ENCODE measurements around the gene OR8K3.

The OR8K3 gene

DNA sequence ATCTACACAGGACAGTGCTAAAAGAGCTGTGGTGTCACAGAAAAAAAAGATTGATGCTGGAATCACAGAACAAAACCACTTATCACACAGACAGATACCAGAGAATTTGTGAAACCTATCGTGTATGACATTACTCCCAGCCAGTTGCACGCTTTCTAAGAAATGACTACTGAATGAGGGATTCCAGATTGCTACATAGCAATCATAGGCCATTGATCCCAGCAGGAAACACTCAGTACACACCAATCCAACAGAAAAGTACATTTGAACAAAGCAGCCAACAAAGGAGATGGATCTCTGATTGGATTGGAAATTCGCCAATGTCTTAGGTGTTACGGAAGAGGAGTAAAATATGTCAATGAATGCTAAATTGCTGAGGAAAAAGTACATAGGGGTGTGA is 18.0 kb upstream of the OR8K3 start:
- no peaks in the 10 kb centered on the region for H4K20me1 ChIP-seq (ENCODE audit: insufficient read depth, low read length)
- no peak overlapping the region for H3K4me2 ChIP-seq (ENCODE audit: low read length)
- H2AFZ ChIP-seq (ENCODE audit: low read depth, low read length) = no peak overlapping the region
- H3K9ac ChIP-seq (ENCODE audit: low read length) = no peak overlapping the region
- TF ChIP-seq, protein P1, sequence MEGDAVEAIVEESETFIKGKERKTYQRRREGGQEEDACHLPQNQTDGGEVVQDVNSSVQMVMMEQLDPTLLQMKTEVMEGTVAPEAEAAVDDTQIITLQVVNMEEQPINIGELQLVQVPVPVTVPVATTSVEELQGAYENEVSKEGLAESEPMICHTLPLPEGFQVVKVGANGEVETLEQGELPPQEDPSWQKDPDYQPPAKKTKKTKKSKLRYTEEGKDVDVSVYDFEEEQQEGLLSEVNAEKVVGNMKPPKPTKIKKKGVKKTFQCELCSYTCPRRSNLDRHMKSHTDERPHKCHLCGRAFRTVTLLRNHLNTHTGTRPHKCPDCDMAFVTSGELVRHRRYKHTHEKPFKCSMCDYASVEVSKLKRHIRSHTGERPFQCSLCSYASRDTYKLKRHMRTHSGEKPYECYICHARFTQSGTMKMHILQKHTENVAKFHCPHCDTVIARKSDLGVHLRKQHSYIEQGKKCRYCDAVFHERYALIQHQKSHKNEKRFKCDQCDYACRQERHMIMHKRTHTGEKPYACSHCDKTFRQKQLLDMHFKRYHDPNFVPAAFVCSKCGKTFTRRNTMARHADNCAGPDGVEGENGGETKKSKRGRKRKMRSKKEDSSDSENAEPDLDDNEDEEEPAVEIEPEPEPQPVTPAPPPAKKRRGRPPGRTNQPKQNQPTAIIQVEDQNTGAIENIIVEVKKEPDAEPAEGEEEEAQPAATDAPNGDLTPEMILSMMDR (IDR thresholded peaks at IDR 0.05; ENCODE audit: low read depth, low read length) = no peak
- TF ChIP-seq EZH2phosphoT487 (IDR thresholded peaks at IDR 0.05; ENCODE audit: low read depth) = no peak
- no peaks in the 10 kb centered on the region for H3K4me1 ChIP-seq (ENCODE audit: low read length)
- no peak overlapping the region for H3K27ac ChIP-seq (ENCODE audit: low read length)
- H3K9me3 ChIP-seq (ENCODE audit: insufficient read depth, low read length) = no peaks in the 10 kb centered on the region
- no peaks in the 10 kb centered on the region for H3K27me3 ChIP-seq (ENCODE audit: low read depth, low read length)
- no peak overlapping the region for H3K4me3 ChIP-seq (ENCODE audit: low read length)
- H3K79me2 ChIP-seq (ENCODE audit: low read length) = no peaks in the 10 kb centered on the region
- H3K36me3 ChIP-seq (replicated peaks; ENCODE audit: low read depth, low read length) = no peaks in the 10 kb centered on the region

DNA sequence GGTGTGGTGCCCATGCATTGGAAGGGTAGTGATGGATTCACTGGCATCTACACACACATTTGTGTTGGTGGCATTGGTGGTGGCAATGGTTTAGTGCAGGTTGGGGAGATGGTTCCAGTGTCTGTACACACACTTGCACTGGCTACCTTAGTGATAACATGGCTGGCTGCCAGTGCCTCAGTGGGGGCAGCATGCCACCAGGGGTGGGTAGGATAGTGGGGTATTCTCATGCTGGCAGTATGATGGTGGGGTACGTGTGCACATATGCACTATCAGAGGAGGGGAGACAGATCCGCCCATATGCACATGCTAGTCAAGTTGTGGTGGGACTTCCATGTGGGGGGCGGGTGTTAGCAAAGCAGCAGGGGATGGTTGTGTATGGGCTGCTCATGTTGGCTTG is 7.1 kb upstream of the OR8K3 start:
- Histone ChIP-seq H2AFZ (ENCODE audit: low read depth, low read length) (no peak overlapping the region), H3K4me3 (ENCODE audit: low read length) (no peak overlapping the region), H3K27me3 (ENCODE audit: low read depth, low read length) (no peaks in the 10 kb centered on the region), H3K9ac (ENCODE audit: low read length) (no peak overlapping the region), H3K36me3 (replicated peaks; ENCODE audit: low read depth, low read length) (no peaks in the 10 kb centered on the region), H3K9me3 (ENCODE audit: insufficient read depth, low read length) (no peaks in the 10 kb centered on the region), H3K27ac (ENCODE audit: low read length) (no peak overlapping the region), H3K4me2 (ENCODE audit: low read length) (no peak overlapping the region), H3K4me1 (ENCODE audit: low read length) (no peaks in the 10 kb centered on the region), H3K79me2 (ENCODE audit: low read length) (no peaks in the 10 kb centered on the region), H4K20me1 (ENCODE audit: insufficient read depth, low read length) (no peaks in the 10 kb centered on the region)
- TF ChIP-seq, protein P1 (IDR thresholded peaks at IDR 0.05; ENCODE audit: low read depth, low read length) = no peak
- no peak for TF ChIP-seq EZH2phosphoT487 (IDR thresholded peaks at IDR 0.05; ENCODE audit: low read depth)

DNA sequence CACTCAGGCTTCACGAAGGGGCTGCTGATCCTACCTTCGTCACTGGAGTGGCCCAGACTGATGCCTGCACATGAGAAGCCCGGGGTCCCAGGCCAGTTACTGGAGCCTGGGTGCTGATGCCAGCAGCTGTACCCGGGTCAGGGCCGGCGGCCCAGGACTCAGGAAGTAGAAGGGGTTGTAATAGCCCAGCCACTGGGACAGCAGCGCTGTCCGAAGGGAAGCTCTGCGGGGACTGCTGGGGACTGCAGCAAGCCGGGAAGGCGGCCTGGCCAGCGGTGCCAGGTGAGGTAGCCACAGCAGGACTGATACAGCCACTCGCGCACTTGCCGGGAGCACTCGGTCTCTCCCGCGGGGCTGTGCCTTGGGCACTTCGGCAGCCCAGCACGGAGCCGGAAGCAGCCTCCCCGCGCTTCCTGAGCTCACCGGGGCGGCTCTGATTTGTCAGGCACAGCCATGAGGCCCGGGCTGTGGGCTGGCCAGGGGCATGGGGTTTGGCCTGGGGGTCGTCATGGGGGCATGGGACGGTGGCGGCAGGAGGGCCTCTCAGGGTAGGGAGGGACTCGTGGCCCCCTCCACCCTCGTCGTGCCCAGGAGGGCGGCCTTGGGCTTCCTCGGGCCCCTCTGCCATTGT is 17.0 kb downstream of the OR8K3 start:
- Histone ChIP-seq H3K79me2 (ENCODE audit: low read length) (no peaks in the 10 kb centered on the region), H3K9ac (ENCODE audit: low read length) (no peak overlapping the region), H3K9me3 (ENCODE audit: insufficient read depth, low read length) (no peaks in the 10 kb centered on the region), H3K27me3 (ENCODE audit: low read depth, low read length) (no peaks in the 10 kb centered on the region), H4K20me1 (ENCODE audit: insufficient read depth, low read length) (no peaks in the 10 kb centered on the region), H3K4me3 (ENCODE audit: low read length) (no peak overlapping the region), H2AFZ (ENCODE audit: low read depth, low read length) (no peak overlapping the region), H3K36me3 (replicated peaks; ENCODE audit: low read depth, low read length) (no peaks in the 10 kb centered on the region), H3K4me2 (ENCODE audit: low read length) (no peak overlapping the region), H3K27ac (ENCODE audit: low read length) (no peak overlapping the region), H3K4me1 (ENCODE audit: low read length) (no peaks in the 10 kb centered on the region)
- TF ChIP-seq, protein P1 (IDR thresholded peaks at IDR 0.05; ENCODE audit: low read depth, low read length) = no peak
- no peak for TF ChIP-seq EZH2phosphoT487 (IDR thresholded peaks at IDR 0.05; ENCODE audit: low read depth)

DNA sequence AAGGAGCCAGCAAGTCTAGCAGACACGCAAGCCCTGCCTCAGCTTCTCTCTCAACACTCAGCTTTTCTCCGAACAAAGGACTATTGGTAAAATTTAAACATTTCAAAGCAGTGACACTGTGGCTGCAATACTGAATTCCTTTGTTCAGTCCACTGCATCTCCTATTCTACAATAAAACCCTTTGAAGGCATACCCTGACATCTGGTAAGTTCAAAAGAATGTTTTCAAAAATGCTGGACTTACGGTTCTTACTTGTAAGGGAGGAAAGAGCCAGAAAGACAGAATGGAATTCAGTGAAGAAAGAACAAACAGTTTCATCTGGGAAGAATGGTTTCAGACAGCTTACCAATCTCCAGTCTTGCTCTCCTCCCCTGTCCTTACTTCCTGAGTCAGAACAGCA is 18.2 kb downstream of the OR8K3 start:
- Histone ChIP-seq H3K4me3 (ENCODE audit: low read length) (no peak overlapping the region), H3K4me2 (ENCODE audit: low read length) (no peak overlapping the region), H3K27ac (ENCODE audit: low read length) (no peak overlapping the region), H3K79me2 (ENCODE audit: low read length) (no peaks in the 10 kb centered on the region), H2AFZ (ENCODE audit: low read depth, low read length) (no peak overlapping the region), H4K20me1 (ENCODE audit: insufficient read depth, low read length) (no peaks in the 10 kb centered on the region), H3K9ac (ENCODE audit: low read length) (no peak overlapping the region), H3K27me3 (ENCODE audit: low read depth, low read length) (no peaks in the 10 kb centered on the region), H3K36me3 (replicated peaks; ENCODE audit: low read depth, low read length) (no peaks in the 10 kb centered on the region), H3K4me1 (ENCODE audit: low read length) (no peaks in the 10 kb centered on the region), H3K9me3 (ENCODE audit: insufficient read depth, low read length) (no peaks in the 10 kb centered on the region)
- TF ChIP-seq, protein P1 (IDR thresholded peaks at IDR 0.05; ENCODE audit: low read depth, low read length) = no peak
- no peak for TF ChIP-seq EZH2phosphoT487 (IDR thresholded peaks at IDR 0.05; ENCODE audit: low read depth)

All from OCI-LY3 (cell line).